ENCODE measurements around the gene ARHGEF9. TPM values are rescaled to one million over a fixed set of nuclear protein-coding genes. Genes with fewer than 3 reads are reported as not detected.
A peak's percentile ranks its signal among the peaks of the same experiment; 100 is the strongest.

ARHGEF9 gene
- total and polyA plus RNA-seq, 11 donors, result 13.0 to 57.7 (median 40.2) TPM

GRCh38 chrX:63746278-63746677 lies 38.7 kb downstream of the ARHGEF9 start:
- Histone ChIP-seq H3K27me3 (no peaks in the 10 kb centered on the region), H3K27ac (peak overlapping the region in 5 of 12 donors; percentile 47 to 81 (median 57)), H3K4me3 (no peak overlapping the region), H3K9me3 (no peaks in the 10 kb centered on the region), H3K36me3 (no peaks in the 10 kb centered on the region), H3K4me1 (peaks cover 0 to 61% (median 8%) of the 10 kb centered on the region in 12 donors)
- ATAC-seq, result no peak
- 61 to 93% (median 89%) methylated on average over 1 of the region's 1 CpG for WGBS, 4 donors
- TF ChIP-seq, protein P1, sequence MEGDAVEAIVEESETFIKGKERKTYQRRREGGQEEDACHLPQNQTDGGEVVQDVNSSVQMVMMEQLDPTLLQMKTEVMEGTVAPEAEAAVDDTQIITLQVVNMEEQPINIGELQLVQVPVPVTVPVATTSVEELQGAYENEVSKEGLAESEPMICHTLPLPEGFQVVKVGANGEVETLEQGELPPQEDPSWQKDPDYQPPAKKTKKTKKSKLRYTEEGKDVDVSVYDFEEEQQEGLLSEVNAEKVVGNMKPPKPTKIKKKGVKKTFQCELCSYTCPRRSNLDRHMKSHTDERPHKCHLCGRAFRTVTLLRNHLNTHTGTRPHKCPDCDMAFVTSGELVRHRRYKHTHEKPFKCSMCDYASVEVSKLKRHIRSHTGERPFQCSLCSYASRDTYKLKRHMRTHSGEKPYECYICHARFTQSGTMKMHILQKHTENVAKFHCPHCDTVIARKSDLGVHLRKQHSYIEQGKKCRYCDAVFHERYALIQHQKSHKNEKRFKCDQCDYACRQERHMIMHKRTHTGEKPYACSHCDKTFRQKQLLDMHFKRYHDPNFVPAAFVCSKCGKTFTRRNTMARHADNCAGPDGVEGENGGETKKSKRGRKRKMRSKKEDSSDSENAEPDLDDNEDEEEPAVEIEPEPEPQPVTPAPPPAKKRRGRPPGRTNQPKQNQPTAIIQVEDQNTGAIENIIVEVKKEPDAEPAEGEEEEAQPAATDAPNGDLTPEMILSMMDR (IDR thresholded peaks at IDR 0.05), result no peak
- TF ChIP-seq POLR2A (IDR thresholded peaks at IDR 0.05), result no peak
- intact Hi-C loops (cut with DNase I), result loop anchor here in 1 of 10 donors (5.0 kb wide), 1 partner anchor 39 kb away; no protein-coding TSS in a partner anchor
- DNase-seq, result no peak

DNA sequence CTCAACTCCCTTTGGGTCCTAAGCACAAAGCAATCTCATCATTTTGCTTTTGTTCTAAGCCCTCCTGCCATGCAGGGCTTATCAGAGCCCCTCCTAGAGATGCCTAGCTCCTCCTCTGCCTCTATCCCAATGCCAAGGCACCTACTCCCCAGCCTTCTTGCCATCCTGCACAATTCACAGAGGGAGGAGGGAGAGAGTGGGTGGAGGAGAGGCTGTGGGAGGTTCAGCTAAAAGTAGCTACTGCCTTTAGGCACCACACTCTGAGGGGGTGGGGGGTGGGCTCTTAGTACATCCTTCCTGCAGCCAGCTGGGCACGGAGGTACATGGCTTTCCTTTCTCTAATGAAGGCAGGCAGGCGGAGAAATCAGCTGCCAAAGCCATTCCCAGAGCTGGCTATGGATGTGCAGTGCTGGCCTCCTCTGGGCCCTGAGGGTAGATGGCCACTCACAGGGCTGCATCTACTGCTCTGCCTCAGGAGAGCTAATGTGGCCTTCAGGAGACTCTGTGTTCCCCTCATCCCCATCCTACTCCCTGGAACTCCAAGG lies 40.1 kb downstream of the ARHGEF9 start:
- Histone ChIP-seq H3K9me3 (no peaks in the 10 kb centered on the region), H3K27ac (peak overlapping the region in 1 of 12 donors; percentile 24)
- intact Hi-C loops (cut with DNase I), result loop anchor here in 1 of 10 donors (5.0 kb wide), 1 partner anchor 38 kb away; no protein-coding TSS in a partner anchor

GRCh38 chrX:63743596-63743995 lies 41.4 kb downstream of the ARHGEF9 start:
- intact Hi-C loops (cut with DNase I), result no loop called here
- no peak for TF ChIP-seq POLR2A (IDR thresholded peaks at IDR 0.05)
- TF ChIP-seq, protein P1 (IDR thresholded peaks at IDR 0.05), result no peak
- Histone ChIP-seq H3K36me3 (no peaks in the 10 kb centered on the region), H3K27ac (no peak overlapping the region), H3K4me1 (peaks cover 0 to 53% (median 8%) of the 10 kb centered on the region in 12 donors), H3K9me3 (no peaks in the 10 kb centered on the region), H3K27me3 (no peaks in the 10 kb centered on the region), H3K4me3 (no peak overlapping the region)
- ATAC-seq (no peak), DNase-seq (no peak)
- WGBS, 4 donors, result 49 to 66% (median 55%) methylated on average over 2 of the region's 2 CpGs

More for the DNA sequence above, 40.1 kb downstream of the ARHGEF9 start:
- TF ChIP-seq, protein P1 (IDR thresholded peaks at IDR 0.05), result no peak
- no peak for TF ChIP-seq POLR2A (IDR thresholded peaks at IDR 0.05)
- no peak overlapping the region for H3K4me3 ChIP-seq
- peaks cover 0 to 58% (median 8%) of the 10 kb centered on the region in 12 donors for H3K4me1 ChIP-seq
- ATAC-seq, result peak in 2 of 4 donors; percentile 14 to 43
- no peak for DNase-seq
- H3K36me3 ChIP-seq, result no peaks in the 10 kb centered on the region
- no peaks in the 10 kb centered on the region for H3K27me3 ChIP-seq
- 25 to 59% (median 46%) methylated on average over 2 of the region's 2 CpGs for WGBS, 4 donors

- ATAC-seq, result no peak
- TF ChIP-seq POLR2A (IDR thresholded peaks at IDR 0.05), result no peak
- TF ChIP-seq, protein P1 (IDR thresholded peaks at IDR 0.05), result no peak
- DNase-seq, result no peak
- Histone ChIP-seq H3K9me3 (no peaks in the 10 kb centered on the region), H3K4me3 (no peak overlapping the region), H3K36me3 (no peaks in the 10 kb centered on the region), H3K27me3 (no peaks in the 10 kb centered on the region), H3K27ac (no peak overlapping the region), H3K4me1 (peaks cover 0 to 35% (median 2%) of the 10 kb centered on the region in 12 donors)
- WGBS, 4 donors, result 53 to 85% (median 75%) methylated on average over 2 of the region's 2 CpGs
- intact Hi-C loops (cut with DNase I), result no loop called here
These were observed 44.6 kb downstream of the ARHGEF9 start for GRCh38 chrX:63740382-63740781.
